EH (cell line): Measurements from ENCODE around the gene MFSD6L.

Source experiments
- DNase-seq: peaks from one replicate; pipeline ENCODE4 v3.0.0-alpha.2; 2015; ENCODE audit warnings: low read depth

MFSD6L gene

GRCh38 chr17:8798846-8799569 is at the start of gene MFSD6L:
Gene MFSD6L (minus strand): TSS chr17:8799365. CDS start chr17:8799120, 245 bp downstream.
- DNase-seq, result no peak

- DNase-seq, result no peak
These were observed 48.7 kb upstream of the MFSD6L start for GRCh38 chr17:8847891-8848290.

- peak; percentile 60 for DNase-seq
These were observed 47.6 kb upstream of the MFSD6L start for GRCh38 chr17:8846768-8847211.

GRCh38 chr17:8844229-8845218 is 45.4 kb upstream of the MFSD6L start:
- no peak for DNase-seq

- DNase-seq, result no peak
These were observed 44.2 kb upstream of the MFSD6L start for GRCh38 chr17:8843344-8843743.

- no peak for DNase-seq
These were observed 42.7 kb upstream of the MFSD6L start for GRCh38 chr17:8841844-8842243.

GRCh38 chr17:8839410-8839935 is 40.3 kb upstream of the MFSD6L start:
- DNase-seq, result no peak

- no peak for DNase-seq
These were observed 39.5 kb upstream of the MFSD6L start for GRCh38 chr17:8838551-8839095.

- DNase-seq, result no peak
These were observed 38.5 kb upstream of the MFSD6L start for GRCh38 chr17:8837563-8838075.

GRCh38 chr17:8836821-8837562 is 37.8 kb upstream of the MFSD6L start:
- peak; percentile 17 for DNase-seq

GRCh38 chr17:8835631-8836364 is 36.6 kb upstream of the MFSD6L start:
- no peak for DNase-seq

- DNase-seq, result no peak
These were observed 35.9 kb upstream of the MFSD6L start for GRCh38 chr17:8835106-8835505.

- DNase-seq, result no peak
These were observed 33.7 kb upstream of the MFSD6L start for GRCh38 chr17:8832711-8833352.

GRCh38 chr17:8831234-8831849 is 32.2 kb upstream of the MFSD6L start:
- DNase-seq, result no peak

- no peak for DNase-seq
These were observed 31.0 kb upstream of the MFSD6L start for GRCh38 chr17:8830141-8830540.

GRCh38 chr17:8829036-8829941 is 30.1 kb upstream of the MFSD6L start:
- DNase-seq, result no peak

- DNase-seq, result no peak
These were observed 29.3 kb upstream of the MFSD6L start for GRCh38 chr17:8828517-8828875.

- no peak for DNase-seq
These were observed 27.8 kb upstream of the MFSD6L start for GRCh38 chr17:8826808-8827435.
